Activated CD8-positive, alpha-beta memory T cell treated with anti-CD3 and anti-CD28 coated beads, Interleukin-2, amount 10 ng/mL, durations not matched to agents 7 days and 5 days (primary cell): Measurements from ENCODE around the gene CTSH. TPM values are rescaled to one million over a fixed set of nuclear protein-coding genes. Genes with fewer than 3 reads are reported as not detected.
A peak's percentile ranks its signal among the peaks of the same experiment; 100 is the strongest.
"Not testable (repeated sequence)": the region's sequence is repeated elsewhere in the genome, so short reads cannot be mapped to it uniquely, and the experiment has no call there.

Source experiments
- ATAC-seq: fragments of 150-1000 bp; cut with Tn5 transposase; one replicate; pipeline ENCODE4 v1.10.0; 2021; ENCODE audit warnings: moderate library complexity
- CTCF ChIA-PET: fragments of 350-600 bp; sonication (Branson Sonifier 250); formaldehyde crosslinking; loops from one replicate; lab custom pipeline; 2021; ENCODE audit warnings: antibody characterized with exemption; lab: Charles Lee
- DNase-seq: peaks from one replicate; pipeline ENCODE4 v3.0.0-alpha.2; 2020
- H3K27ac Mint-ChIP-seq: one replicate; pipeline ENCODE4 v1.8.0; 2021; ENCODE audit warnings: mild to moderate bottlenecking, mixed read lengths
- H3K27me3 Mint-ChIP-seq: one replicate; pipeline ENCODE4 v1.8.0; 2021; ENCODE audit warnings: mixed read lengths
- H3K36me3 Mint-ChIP-seq: one replicate; pipeline ENCODE4 v1.8.0; 2021; ENCODE audit warnings: mild to moderate bottlenecking, mixed read lengths
- H3K4me1 Mint-ChIP-seq: one replicate; pipeline ENCODE4 v1.8.0; 2021; ENCODE audit warnings: mixed read lengths
- H3K4me3 Mint-ChIP-seq: one replicate; pipeline ENCODE4 v1.8.0; 2021; ENCODE audit warnings: mild to moderate bottlenecking, moderate library complexity, mixed read lengths
- H3K9me3 Mint-ChIP-seq: one replicate; pipeline ENCODE4 v1.8.0; 2022; ENCODE audit warnings: low read depth, mixed read lengths
- total RNA-seq, 2 experiments: library from RNA; stranded (reverse); gene quantifications; one replicate each; pipeline ENCODE4 v1.2.3, GENCODE V29; 2021

The CTSH gene
- total RNA-seq, 2 experiments from 2014 or later: 33.9 to 48.1 TPM

DNA sequence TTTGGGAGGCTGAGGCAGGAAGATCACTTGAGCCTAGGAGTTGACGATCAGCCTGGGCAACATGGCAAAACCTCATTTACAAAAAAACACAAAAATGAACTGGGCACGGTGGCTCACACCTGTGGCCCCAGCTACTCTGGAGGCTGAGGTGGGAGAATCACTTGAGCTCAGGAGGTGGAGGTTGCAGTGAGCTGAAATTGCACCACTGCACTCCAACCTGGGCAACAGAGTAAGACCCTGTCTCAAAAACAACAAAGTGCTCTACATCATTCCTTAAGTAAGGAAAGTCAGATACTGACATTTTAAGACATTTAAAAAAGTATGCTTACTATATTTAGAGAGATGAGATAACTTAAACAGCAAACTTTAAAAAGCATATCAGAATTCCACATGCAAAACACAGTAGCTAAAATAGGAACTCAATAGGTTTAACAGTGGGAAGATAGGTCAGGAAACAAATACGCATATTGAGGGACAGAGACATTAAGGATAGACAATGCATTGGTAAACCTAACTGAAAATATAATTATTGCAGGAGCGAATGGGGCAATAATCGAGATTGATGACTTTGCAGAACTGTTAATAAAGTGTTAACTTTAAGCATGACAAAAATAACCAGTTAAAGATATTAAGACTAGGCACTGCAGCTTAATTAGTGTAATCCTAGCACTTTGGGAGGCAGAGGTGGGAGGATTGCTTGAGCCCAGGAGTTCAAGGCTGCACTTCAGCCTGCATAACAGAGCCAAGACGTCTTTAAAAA is 40.1 kb downstream of the CTSH start:
- no peak for ATAC-seq
- Mint-ChIP-seq H3K4me1 (peaks cover 8% of the 10 kb centered on the region), H3K4me3 (no peak overlapping the region), H3K27me3 (no peaks in the 10 kb centered on the region), H3K27ac (peak overlapping the region; percentile 29), H3K9me3 (no peaks in the 10 kb centered on the region), H3K36me3 (peaks cover 56% of the 10 kb centered on the region)
- no peak for DNase-seq
- CTCF ChIA-PET: interaction anchor here (0.6 to 0.7 kb wide), 2 partner anchors 34 to 125 kb away, joined by 3 read pairs; no protein-coding TSS in a partner anchor

GRCh38 chr15:78902281-78903032 is 42.4 kb downstream of the CTSH start:
- H3K27ac Mint-ChIP-seq, DNase-seq, H3K4me1 Mint-ChIP-seq, H3K27me3 Mint-ChIP-seq, H3K4me3 Mint-ChIP-seq, H3K9me3 Mint-ChIP-seq, CTCF ChIA-PET, ATAC-seq: not testable (repeated sequence)
- H3K36me3 Mint-ChIP-seq: peaks cover 56% of the 10 kb centered on the region

DNA sequence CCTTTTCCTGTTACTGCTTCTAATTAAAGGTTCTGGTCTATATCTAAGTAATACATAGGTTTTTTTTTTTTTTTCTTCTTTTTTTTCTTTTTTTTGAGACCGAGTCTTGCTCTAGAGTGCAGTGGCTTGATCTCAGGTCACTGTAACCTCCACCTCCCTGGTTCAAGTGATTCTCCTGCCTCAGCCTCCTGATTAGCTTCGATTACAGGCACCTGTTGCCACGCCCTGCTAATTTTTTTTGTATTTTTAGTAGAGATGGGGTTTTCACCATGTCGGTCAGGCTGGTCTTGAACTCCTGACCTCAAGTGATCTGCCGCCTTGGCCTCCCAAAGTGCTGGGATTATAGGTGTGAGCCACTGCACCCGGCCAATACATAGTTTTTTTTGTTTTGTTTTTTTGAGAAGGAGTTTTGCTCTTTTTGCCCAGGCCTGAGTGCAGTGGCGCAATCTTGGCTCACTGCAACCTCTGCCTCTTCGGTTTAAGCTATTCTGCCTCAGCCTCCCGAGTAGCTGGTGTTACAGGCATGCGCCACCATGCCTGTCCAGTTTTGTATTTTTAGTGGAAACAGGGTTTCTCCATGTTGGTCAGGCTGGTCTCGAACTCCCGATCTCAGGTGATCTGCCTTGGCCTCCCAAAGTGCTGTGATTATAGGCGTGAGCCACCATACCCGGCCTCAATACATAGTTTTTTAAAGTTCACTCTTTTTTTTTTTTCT is 43.9 kb downstream of the CTSH start:
- H3K4me1 Mint-ChIP-seq, H3K4me3 Mint-ChIP-seq, H3K9me3 Mint-ChIP-seq, DNase-seq, ATAC-seq, H3K27ac Mint-ChIP-seq, H3K27me3 Mint-ChIP-seq: not testable (repeated sequence)
- CTCF ChIA-PET: interaction anchor here (2.7 kb wide), 1 partner anchor 8 kb away, joined by 9 read pairs; no protein-coding TSS in a partner anchor
- H3K36me3 Mint-ChIP-seq: peaks cover 51% of the 10 kb centered on the region

GRCh38 chr15:78898540-78898939 is 46.3 kb downstream of the CTSH start:
- no peak for DNase-seq
- Mint-ChIP-seq H3K4me3 (no peak overlapping the region), H3K4me1 (no peaks in the 10 kb centered on the region), H3K9me3 (no peaks in the 10 kb centered on the region), H3K36me3 (peaks cover 52% of the 10 kb centered on the region), H3K27ac (no peak overlapping the region), H3K27me3 (no peaks in the 10 kb centered on the region)
- CTCF ChIA-PET: interaction anchor here (1.0 to 2.7 kb wide), 2 partner anchors 10 to 20 kb away, joined by 3 to 9 read pairs; no protein-coding TSS in a partner anchor
- no peak for ATAC-seq

DNA sequence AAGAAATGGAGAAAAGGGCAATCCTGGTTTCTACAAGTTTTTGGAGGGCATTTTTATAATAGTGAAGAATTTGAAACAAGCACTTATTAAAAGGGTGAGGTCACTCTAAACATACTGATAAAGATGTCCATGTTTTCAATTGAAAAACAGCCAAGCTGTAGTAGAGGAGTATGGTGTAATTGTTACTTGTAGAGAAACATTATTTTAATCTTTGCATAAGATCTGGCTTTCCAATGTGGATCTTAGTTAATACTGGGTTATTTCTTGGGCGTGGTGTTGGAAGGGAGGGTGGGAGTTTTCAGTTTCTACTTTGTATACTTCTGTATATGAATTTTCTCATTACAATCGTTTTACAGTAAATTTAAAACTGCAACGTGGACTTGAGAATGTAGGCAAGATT is 49.4 kb downstream of the CTSH start:
- peaks cover 7% of the 10 kb centered on the region for H3K4me1 Mint-ChIP-seq
- no peak for DNase-seq
- no peaks in the 10 kb centered on the region for H3K9me3 Mint-ChIP-seq
- no peaks in the 10 kb centered on the region for H3K27me3 Mint-ChIP-seq
- H3K4me3 Mint-ChIP-seq: no peak overlapping the region
- H3K36me3 Mint-ChIP-seq: peaks cover 61% of the 10 kb centered on the region
- peak overlapping the region; percentile 27 for H3K27ac Mint-ChIP-seq
- ATAC-seq: no peak
- CTCF ChIA-PET: interaction anchor here (2.9 kb wide), 1 partner anchor 14 kb away, joined by 10 read pairs; no protein-coding TSS in a partner anchor

DNA sequence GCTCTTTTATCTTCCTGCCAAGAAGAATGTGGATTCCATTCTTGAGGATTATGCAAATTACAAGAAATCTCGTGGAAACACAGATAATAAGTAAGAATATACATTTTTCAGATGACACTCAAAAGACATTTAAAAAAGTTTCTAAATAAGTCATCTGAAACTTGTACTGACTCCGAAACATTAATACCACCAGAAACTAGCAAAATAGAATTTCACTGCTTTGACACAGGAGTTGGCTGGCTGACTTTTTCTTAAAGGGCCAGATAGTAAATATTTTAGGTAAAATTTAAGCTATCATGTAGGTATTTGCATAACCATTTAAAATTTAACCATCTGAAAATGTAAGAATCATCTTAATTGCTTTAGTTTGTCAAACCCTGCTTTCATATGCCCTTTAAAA is 51.3 kb downstream of the CTSH start:
- peaks cover 63% of the 10 kb centered on the region for H3K36me3 Mint-ChIP-seq
- no peaks in the 10 kb centered on the region for H3K9me3 Mint-ChIP-seq
- no peak overlapping the region for H3K27ac Mint-ChIP-seq
- peaks cover 7% of the 10 kb centered on the region for H3K4me1 Mint-ChIP-seq
- ATAC-seq: no peak
- CTCF ChIA-PET: interaction anchor here (1.3 kb wide), 1 partner anchor 34 kb away, joined by 3 read pairs; no protein-coding TSS in a partner anchor
- no peak overlapping the region for H3K4me3 Mint-ChIP-seq
- H3K27me3 Mint-ChIP-seq: no peaks in the 10 kb centered on the region
- DNase-seq: no peak

DNA sequence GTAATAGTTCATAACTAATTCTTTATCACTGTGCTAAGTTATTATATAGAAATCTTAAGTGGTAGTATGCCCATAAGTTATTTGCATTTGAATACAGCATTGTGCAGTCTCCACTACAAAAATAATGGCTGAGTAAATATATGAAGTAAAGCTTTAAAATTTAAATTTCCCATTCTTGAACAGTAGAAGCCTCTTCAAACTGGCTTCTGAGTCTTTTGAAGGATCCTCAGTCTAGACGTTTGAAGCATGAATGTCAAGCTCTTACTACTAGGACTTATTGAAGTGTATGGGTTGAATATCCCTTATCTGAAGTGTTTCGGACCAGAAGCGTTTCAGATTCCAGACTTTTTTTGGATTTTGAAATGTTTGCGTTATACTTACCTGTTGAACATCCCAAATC is 55.8 kb downstream of the CTSH start:
- no peak overlapping the region for H3K4me3 Mint-ChIP-seq
- CTCF ChIA-PET: interaction anchor here (1.0 to 2.0 kb wide), 2 partner anchors 9 to 20 kb away, joined by 5 read pairs; no protein-coding TSS in a partner anchor
- H3K4me1 Mint-ChIP-seq: peaks cover 17% of the 10 kb centered on the region
- ATAC-seq (no peak), DNase-seq (no peak)
- no peaks in the 10 kb centered on the region for H3K27me3 Mint-ChIP-seq
- H3K9me3 Mint-ChIP-seq: no peaks in the 10 kb centered on the region
- no peak overlapping the region for H3K27ac Mint-ChIP-seq
- H3K36me3 Mint-ChIP-seq: peaks cover 63% of the 10 kb centered on the region

GRCh38 chr15:78881681-78882080 is 63.2 kb downstream of the CTSH start:
- ATAC-seq (no peak), DNase-seq (no peak)
- Mint-ChIP-seq H3K9me3 (no peaks in the 10 kb centered on the region), H3K4me3 (no peak overlapping the region), H3K27ac (peak overlapping the region; percentile 19), H3K36me3 (peaks cover 51% of the 10 kb centered on the region), H3K4me1 (peaks cover 57% of the 10 kb centered on the region), H3K27me3 (no peaks in the 10 kb centered on the region)
- CTCF ChIA-PET: interaction anchor here (1.0 to 1.4 kb wide), 2 partner anchors 8 to 10 kb away, joined by 3 read pairs; no protein-coding TSS in a partner anchor

- no peaks in the 10 kb centered on the region for H3K27me3 Mint-ChIP-seq
- H3K4me1 Mint-ChIP-seq: peaks cover 65% of the 10 kb centered on the region
- CTCF ChIA-PET: interaction anchor here (1.5 to 1.8 kb wide), 2 partner anchors 8 to 127 kb away, joined by 5 to 7 read pairs; no protein-coding TSS in a partner anchor
- ATAC-seq: peak; percentile 20
- H3K9me3 Mint-ChIP-seq: no peaks in the 10 kb centered on the region
- no peak overlapping the region for H3K27ac Mint-ChIP-seq
- H3K36me3 Mint-ChIP-seq: peaks cover 49% of the 10 kb centered on the region
- no peak for DNase-seq
- H3K4me3 Mint-ChIP-seq: no peak overlapping the region
Measured at GRCh38 chr15:78880813-78881212, 64.0 kb downstream of the CTSH start.

GRCh38 chr15:78880242-78880533 is 64.7 kb downstream of the CTSH start:
- no peak for ATAC-seq
- CTCF ChIA-PET: interaction anchor here (0.7 to 1.8 kb wide), 4 partner anchors 9 to 127 kb away, joined by 3 to 7 read pairs (median 4); no protein-coding TSS in a partner anchor
- Mint-ChIP-seq H3K27me3 (no peaks in the 10 kb centered on the region), H3K4me1 (peaks cover 69% of the 10 kb centered on the region), H3K4me3 (no peak overlapping the region), H3K9me3 (no peaks in the 10 kb centered on the region), H3K36me3 (peaks cover 47% of the 10 kb centered on the region), H3K27ac (no peak overlapping the region)
- DNase-seq: no peak

GRCh38 chr15:78879517-78880241 is 65.2 kb downstream of the CTSH start:
- Mint-ChIP-seq H3K4me1 (peaks cover 71% of the 10 kb centered on the region), H3K4me3 (peak overlapping the region; percentile 45), H3K27ac (peak overlapping the region; percentile 75), H3K36me3 (peaks cover 48% of the 10 kb centered on the region), H3K9me3 (no peaks in the 10 kb centered on the region), H3K27me3 (no peaks in the 10 kb centered on the region)
- ATAC-seq (no peak), DNase-seq (no peak)
- CTCF ChIA-PET: interaction anchor here (0.7 to 1.8 kb wide), 4 partner anchors 9 to 128 kb away, joined by 3 to 7 read pairs (median 4); no protein-coding TSS in a partner anchor

GRCh38 chr15:78878356-78878755 is 66.5 kb downstream of the CTSH start:
- H3K27ac Mint-ChIP-seq: peak overlapping the region; percentile 57

More at GRCh38 chr15:78878356-78878755, 66.5 kb downstream of the CTSH start:
- Mint-ChIP-seq H3K4me3 (peak overlapping the region; percentile 35), H3K27me3 (no peaks in the 10 kb centered on the region), H3K4me1 (peaks cover 69% of the 10 kb centered on the region), H3K9me3 (no peaks in the 10 kb centered on the region), H3K36me3 (peaks cover 45% of the 10 kb centered on the region)
- DNase-seq (no peak), ATAC-seq (no peak)
- CTCF ChIA-PET: interaction anchor here (0.8 kb wide), 1 partner anchor 21 kb away, joined by 3 read pairs; no protein-coding TSS in a partner anchor
